Measurements from ENCODE around the gene ELMOD1.
A peak's percentile ranks its signal among the peaks of the same experiment; 100 is the strongest.

ELMOD1 gene

DNA sequence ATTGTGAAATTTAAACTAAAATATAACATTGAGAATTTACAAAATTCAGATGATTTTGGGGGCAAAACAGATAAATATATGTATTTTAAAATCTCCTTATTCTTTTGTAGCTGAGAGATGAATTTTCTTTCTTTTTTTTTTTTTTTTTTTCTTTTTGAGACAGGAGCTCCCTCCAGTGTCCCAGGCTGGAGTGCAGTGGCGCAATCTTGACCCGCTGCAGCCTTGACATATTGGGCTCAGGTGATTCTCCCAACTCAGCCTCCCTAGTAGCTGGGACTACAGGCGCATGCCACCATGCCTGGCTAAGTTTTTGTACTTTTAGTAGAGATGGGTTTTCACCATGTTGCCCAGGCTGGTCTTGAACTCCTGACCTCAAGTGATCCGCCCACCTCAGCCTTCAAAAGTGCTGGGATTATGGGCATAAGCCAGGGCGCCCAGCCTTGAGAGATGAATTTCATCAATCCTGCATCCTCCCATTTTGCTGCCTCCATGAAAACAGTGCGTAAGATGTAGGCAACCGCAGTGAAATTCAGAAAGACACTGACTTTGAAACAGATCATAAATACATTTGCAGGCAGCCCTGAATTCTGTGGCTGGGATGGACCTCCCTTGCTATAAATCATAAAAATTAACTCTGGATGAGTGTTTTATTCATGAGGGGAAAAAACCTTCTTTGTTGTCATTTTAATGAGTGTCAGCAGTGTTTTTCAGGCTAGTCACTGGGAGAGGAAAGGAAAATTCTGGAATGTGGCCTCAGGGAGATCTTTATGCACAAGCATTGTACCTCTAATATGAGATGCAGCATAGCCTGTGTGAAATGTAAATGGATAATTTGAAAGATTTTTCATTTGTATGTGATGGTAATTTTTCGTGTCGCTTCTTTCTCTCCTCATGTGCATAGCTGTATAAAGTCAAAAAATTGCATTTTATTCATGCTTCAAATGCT lies 14.4 kb downstream of the ELMOD1 start:
- Histone ChIP-seq H3K27ac (ENCODE audit: low read length) (no peak overlapping the region), H3K27me3 (ENCODE audit: low read depth, low read length) (no peaks in the 10 kb centered on the region), H3K79me2 (ENCODE audit: low read length) (no peaks in the 10 kb centered on the region), H3K9me3 (ENCODE audit: insufficient read depth, low read length) (no peaks in the 10 kb centered on the region), H4K20me1 (ENCODE audit: insufficient read depth, low read length) (no peaks in the 10 kb centered on the region), H3K9ac (ENCODE audit: low read length) (no peak overlapping the region), H2AFZ (ENCODE audit: low read depth, low read length) (no peak overlapping the region), H3K4me1 (ENCODE audit: low read length) (no peaks in the 10 kb centered on the region), H3K36me3 (replicated peaks; ENCODE audit: low read depth, low read length) (no peaks in the 10 kb centered on the region), H3K4me2 (ENCODE audit: low read length) (no peak overlapping the region), H3K4me3 (ENCODE audit: low read length) (no peak overlapping the region)
- TF ChIP-seq, protein P1, sequence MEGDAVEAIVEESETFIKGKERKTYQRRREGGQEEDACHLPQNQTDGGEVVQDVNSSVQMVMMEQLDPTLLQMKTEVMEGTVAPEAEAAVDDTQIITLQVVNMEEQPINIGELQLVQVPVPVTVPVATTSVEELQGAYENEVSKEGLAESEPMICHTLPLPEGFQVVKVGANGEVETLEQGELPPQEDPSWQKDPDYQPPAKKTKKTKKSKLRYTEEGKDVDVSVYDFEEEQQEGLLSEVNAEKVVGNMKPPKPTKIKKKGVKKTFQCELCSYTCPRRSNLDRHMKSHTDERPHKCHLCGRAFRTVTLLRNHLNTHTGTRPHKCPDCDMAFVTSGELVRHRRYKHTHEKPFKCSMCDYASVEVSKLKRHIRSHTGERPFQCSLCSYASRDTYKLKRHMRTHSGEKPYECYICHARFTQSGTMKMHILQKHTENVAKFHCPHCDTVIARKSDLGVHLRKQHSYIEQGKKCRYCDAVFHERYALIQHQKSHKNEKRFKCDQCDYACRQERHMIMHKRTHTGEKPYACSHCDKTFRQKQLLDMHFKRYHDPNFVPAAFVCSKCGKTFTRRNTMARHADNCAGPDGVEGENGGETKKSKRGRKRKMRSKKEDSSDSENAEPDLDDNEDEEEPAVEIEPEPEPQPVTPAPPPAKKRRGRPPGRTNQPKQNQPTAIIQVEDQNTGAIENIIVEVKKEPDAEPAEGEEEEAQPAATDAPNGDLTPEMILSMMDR (IDR thresholded peaks at IDR 0.05; ENCODE audit: low read depth, low read length), result no peak

GRCh38 chr11:107606141-107606540 lies 15.2 kb downstream of the ELMOD1 start:
- H3K4me3 ChIP-seq (ENCODE audit: low read length), result no peak overlapping the region
- H3K27ac ChIP-seq (ENCODE audit: low read length), result no peak overlapping the region
- H3K4me2 ChIP-seq (ENCODE audit: low read length), result no peak overlapping the region
- TF ChIP-seq EZH2phosphoT487 (IDR thresholded peaks at IDR 0.05; ENCODE audit: low read depth), result no peak
- TF ChIP-seq, protein P1 (IDR thresholded peaks at IDR 0.05; ENCODE audit: low read depth, low read length), result peak; percentile 16
- H3K9ac ChIP-seq (ENCODE audit: low read length), result no peak overlapping the region
- no peaks in the 10 kb centered on the region for H3K36me3 ChIP-seq (replicated peaks; ENCODE audit: low read depth, low read length)
- no peaks in the 10 kb centered on the region for H3K79me2 ChIP-seq (ENCODE audit: low read length)
- no peak overlapping the region for H2AFZ ChIP-seq (ENCODE audit: low read depth, low read length)
- no peaks in the 10 kb centered on the region for H3K9me3 ChIP-seq (ENCODE audit: insufficient read depth, low read length)
- H4K20me1 ChIP-seq (ENCODE audit: insufficient read depth, low read length), result no peaks in the 10 kb centered on the region
- no peaks in the 10 kb centered on the region for H3K27me3 ChIP-seq (ENCODE audit: low read depth, low read length)
- H3K4me1 ChIP-seq (ENCODE audit: low read length), result no peaks in the 10 kb centered on the region

GRCh38 chr11:107608809-107609208 lies 17.9 kb downstream of the ELMOD1 start:
- Histone ChIP-seq H3K4me1 (ENCODE audit: low read length) (no peaks in the 10 kb centered on the region), H3K27me3 (ENCODE audit: low read depth, low read length) (no peaks in the 10 kb centered on the region), H3K4me3 (ENCODE audit: low read length) (no peak overlapping the region)

More at GRCh38 chr11:107608809-107609208, 17.9 kb downstream of the ELMOD1 start:
- Histone ChIP-seq H2AFZ (ENCODE audit: low read depth, low read length) (no peak overlapping the region), H3K36me3 (replicated peaks; ENCODE audit: low read depth, low read length) (no peaks in the 10 kb centered on the region), H3K4me2 (ENCODE audit: low read length) (no peak overlapping the region), H3K27ac (ENCODE audit: low read length) (no peak overlapping the region), H3K9ac (ENCODE audit: low read length) (no peak overlapping the region), H3K79me2 (ENCODE audit: low read length) (no peaks in the 10 kb centered on the region), H4K20me1 (ENCODE audit: insufficient read depth, low read length) (no peaks in the 10 kb centered on the region), H3K9me3 (ENCODE audit: insufficient read depth, low read length) (no peaks in the 10 kb centered on the region)
- TF ChIP-seq EZH2phosphoT487 (IDR thresholded peaks at IDR 0.05; ENCODE audit: low read depth), result no peak
- TF ChIP-seq, protein P1 (IDR thresholded peaks at IDR 0.05; ENCODE audit: low read depth, low read length), result no peak

Data from OCI-LY3 (cell line).